Loucy (cell line): Measurements from ENCODE around the gene OGFRL1.
"Not testable (repeated sequence)": the region's sequence is repeated elsewhere in the genome, so short reads cannot be mapped to it uniquely, and the experiment has no call there.

ENCODE experiments used
- H2AFZ ChIP-seq: fragments of 200-600 bp; sonication (generic); 2 replicates; pipeline ENCODE4 v1.6.0; 2016; ENCODE audit warnings: antibody characterized with exemption, mild to moderate bottlenecking, low read length, moderate library complexity
- H3F3A ChIP-seq: fragments of 200-600 bp; 2 replicates; pipeline ENCODE4 v1.6.0; 2016; ENCODE audit warnings: antibody characterized with exemption, low read depth, mild to moderate bottlenecking
- H3K27me3 ChIP-seq: fragments of 200-600 bp; sonication (generic); 2 replicates; pipeline ENCODE4 v1.6.1; 2014; ENCODE audit warnings: low read length, mild to moderate bottlenecking; ENCODE audit not compliant: insufficient read depth, poor library complexity, severe bottlenecking
- H3K36me3 ChIP-seq: fragments of 200-600 bp; sonication (generic); 2 replicates; pipeline ENCODE4 v1.6.1; 2016; ENCODE audit warnings: low read length; ENCODE audit not compliant: insufficient read depth
- H3K4me1 ChIP-seq: fragments of 200-600 bp; sonication (generic); 2 replicates; pipeline ENCODE4 v1.5.1; 2014; ENCODE audit warnings: low read length, mild to moderate bottlenecking; ENCODE audit not compliant: insufficient read depth, poor library complexity, severe bottlenecking
- H3K4me2 ChIP-seq: fragments of 200-600 bp; sonication (generic); 2 replicates; pipeline ENCODE4 v1.6.0; 2014; ENCODE audit warnings: antibody characterized with exemption, low read length, low read depth, mild to moderate bottlenecking; ENCODE audit not compliant: poor library complexity, severe bottlenecking
- H3K4me3 ChIP-seq: fragments of 200-600 bp; sonication (generic); 2 replicates; pipeline ENCODE4 v1.5.1; 2014; ENCODE audit warnings: low read length, mild to moderate bottlenecking, mixed read lengths; ENCODE audit not compliant: poor library complexity, severe bottlenecking
- H3K79me2 ChIP-seq: fragments of 200-600 bp; sonication (generic); 2 replicates; pipeline ENCODE4 v1.6.1; 2014; ENCODE audit warnings: low read length; ENCODE audit not compliant: insufficient read depth
- H3K9ac ChIP-seq: fragments of 200-600 bp; sonication (generic); 2 replicates; pipeline ENCODE4 v1.6.0; 2014; ENCODE audit warnings: mild to moderate bottlenecking, low read depth, low read length, moderate library complexity; ENCODE audit not compliant: poor library complexity, severe bottlenecking
- H3K9me2 ChIP-seq: fragments of 200-600 bp; sonication (generic); replicated peaks from 2 replicates; pipeline ENCODE4 v1.6.1; 2016; ENCODE audit warnings: low read depth, low read length, mixed read lengths
- H3K9me3 ChIP-seq: fragments of 200-600 bp; sonication (generic); 2 replicates; pipeline ENCODE4 v1.6.1; 2014; ENCODE audit warnings: mild to moderate bottlenecking, antibody characterized with exemption, low read length, low read depth; ENCODE audit not compliant: insufficient read depth
- H4K20me1 ChIP-seq: fragments of 200-600 bp; sonication (generic); 2 replicates; pipeline ENCODE4 v1.6.0; 2014; ENCODE audit warnings: antibody characterized with exemption, low read length, mild to moderate bottlenecking; ENCODE audit not compliant: insufficient read depth, poor library complexity, severe bottlenecking
- CTCF ChIP-seq: fragments of 200-600 bp; sonication (generic); conservative IDR thresholded peaks from 2 replicates; pipeline ENCODE4 v1.5.1; 2014; ENCODE audit warnings: mild to moderate bottlenecking, antibody characterized with exemption, low read length
- EZH2phosphoT487 ChIP-seq: fragments of 200-600 bp; IDR thresholded peaks from 2 replicates; pipeline ENCODE4 v1.6.1; 2018; ENCODE audit warnings: antibody characterized with exemption, mild to moderate bottlenecking, moderate library complexity, borderline replicate concordance

OGFRL1 gene

GRCh38 chr6:71262914-71263313, 25.7 kb upstream of the OGFRL1 start:
- Histone ChIP-seq H3K27me3 (no peaks in the 10 kb centered on the region), H3F3A (no peaks in the 10 kb centered on the region), H3K9ac (no peak overlapping the region), H3K9me2 (no peaks in the 10 kb centered on the region), H3K36me3 (no peaks in the 10 kb centered on the region), H3K9me3 (no peaks in the 10 kb centered on the region), H3K4me1 (no peaks in the 10 kb centered on the region), H3K4me3 (no peak overlapping the region), H2AFZ (no peak overlapping the region), H4K20me1 (no peaks in the 10 kb centered on the region), H3K79me2 (no peaks in the 10 kb centered on the region), H3K4me2 (no peak overlapping the region)
- TF ChIP-seq CTCF: no peak
- no peak for TF ChIP-seq EZH2phosphoT487

GRCh38 chr6:71266392-71266791, 22.2 kb upstream of the OGFRL1 start:
- H3F3A ChIP-seq, H3K79me2 ChIP-seq, H2AFZ ChIP-seq, H3K4me2 ChIP-seq, H3K27me3 ChIP-seq, H3K4me3 ChIP-seq, H3K9me2 ChIP-seq, H3K36me3 ChIP-seq, H3K9me3 ChIP-seq, H4K20me1 ChIP-seq, H3K4me1 ChIP-seq, H3K9ac ChIP-seq: not testable (repeated sequence)

GRCh38 chr6:71268735-71269437, 19.7 kb upstream of the OGFRL1 start:
- H2AFZ ChIP-seq: no peak overlapping the region
- no peaks in the 10 kb centered on the region for H3K9me3 ChIP-seq
- H3K79me2 ChIP-seq: no peaks in the 10 kb centered on the region
- H3K9ac ChIP-seq: no peak overlapping the region
- no peak overlapping the region for H3K4me2 ChIP-seq
- H3K27me3 ChIP-seq: no peaks in the 10 kb centered on the region
- TF ChIP-seq CTCF (no peak), EZH2phosphoT487 (no peak)
- no peaks in the 10 kb centered on the region for H4K20me1 ChIP-seq
- no peaks in the 10 kb centered on the region for H3K9me2 ChIP-seq
- H3K4me1 ChIP-seq: no peaks in the 10 kb centered on the region
- H3F3A ChIP-seq: no peaks in the 10 kb centered on the region
- no peaks in the 10 kb centered on the region for H3K36me3 ChIP-seq
- no peak overlapping the region for H3K4me3 ChIP-seq

- H3K4me1 ChIP-seq: no peaks in the 10 kb centered on the region
- no peaks in the 10 kb centered on the region for H3K9me3 ChIP-seq
- H3K36me3 ChIP-seq: no peaks in the 10 kb centered on the region
- H3K9me2 ChIP-seq: no peaks in the 10 kb centered on the region
- no peaks in the 10 kb centered on the region for H3K79me2 ChIP-seq
- no peaks in the 10 kb centered on the region for H3K27me3 ChIP-seq
- TF ChIP-seq EZH2phosphoT487 (no peak), CTCF (no peak)
- H3K4me2 ChIP-seq: no peak overlapping the region
- H4K20me1 ChIP-seq: no peaks in the 10 kb centered on the region
- no peaks in the 10 kb centered on the region for H3F3A ChIP-seq
- H3K9ac ChIP-seq: no peak overlapping the region
- no peak overlapping the region for H2AFZ ChIP-seq
- H3K4me3 ChIP-seq: no peak overlapping the region
These were observed 10.5 kb upstream of the OGFRL1 start for GRCh38 chr6:71277926-71278600.
